GM20000 (cell line): ENCODE results near the gene BBOF1.
"Not testable (repeated sequence)": the region's sequence is repeated elsewhere in the genome, so short reads cannot be mapped to it uniquely, and the experiment has no call there.

ENCODE experiments used
- DNase-seq: peaks from one replicate; pipeline ENCODE4 v3.0.0; 2012; ENCODE audit warnings: low spot score
- CTCF ChIP-seq: IDR thresholded peaks from 2 replicates; pipeline ENCODE4 v1.5.1; 2012; ENCODE audit warnings: mild to moderate bottlenecking, control low read depth; ENCODE audit errors: extremely low read depth, missing control alignments

Gene BBOF1

DNA sequence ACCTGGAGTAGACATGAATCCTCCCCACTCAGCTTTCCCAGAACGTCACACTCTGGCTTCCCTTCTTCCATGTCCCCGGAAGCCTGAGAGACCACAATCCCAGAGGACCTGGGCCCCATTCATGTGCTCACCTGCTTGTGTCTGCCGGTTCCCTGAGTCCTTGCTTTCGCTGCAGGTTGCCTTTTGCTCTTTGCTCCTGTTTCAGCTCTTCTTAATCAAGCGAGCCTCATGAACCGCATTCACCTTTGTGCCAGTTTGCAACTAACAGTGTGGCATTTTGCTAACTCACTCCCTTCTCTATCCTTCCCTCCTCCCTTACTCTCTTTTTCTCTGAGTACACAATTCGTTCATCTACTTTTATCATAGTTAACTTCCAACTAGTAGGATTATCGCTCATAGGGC lies 23.2 kb upstream of the BBOF1 start:
- DNase-seq = no peak
- no peak for TF ChIP-seq CTCF

- no peak for TF ChIP-seq CTCF
These were observed 22.4 kb upstream of the BBOF1 start for GRCh38 chr14:73996731-73997107.

GRCh38 chr14:73997108-73997943 lies 21.8 kb upstream of the BBOF1 start:
- TF ChIP-seq CTCF = no peak

More at GRCh38 chr14:73996731-73997107, 22.4 kb upstream of the BBOF1 start:
- no peak for DNase-seq

DNA sequence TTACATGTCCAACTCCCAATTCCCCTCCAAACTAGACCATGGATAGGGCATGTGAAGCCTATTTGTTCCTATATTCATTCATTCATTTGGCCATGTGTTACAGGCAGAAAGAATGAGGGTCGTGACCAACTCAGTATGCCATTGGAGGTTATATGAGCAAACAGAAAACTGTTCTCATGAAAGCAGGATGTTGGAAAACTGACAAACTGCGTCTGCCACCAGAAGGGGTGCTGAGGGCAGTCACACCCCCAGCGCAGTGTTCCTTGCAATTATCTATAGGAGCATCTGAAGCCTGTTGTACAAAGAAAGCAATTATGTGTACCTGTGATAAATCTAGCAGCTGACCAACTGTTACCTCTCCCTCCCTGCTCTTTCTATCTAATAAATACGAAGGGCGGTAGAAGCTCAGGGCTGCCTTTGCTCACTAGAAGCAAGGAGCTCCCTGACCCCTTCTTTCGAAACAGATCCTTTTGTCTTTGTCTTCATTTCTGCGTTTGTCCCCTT lies 21.2 kb upstream of the BBOF1 start:
- TF ChIP-seq CTCF = no peak
- DNase-seq = no peak

More at GRCh38 chr14:73997108-73997943, 21.8 kb upstream of the BBOF1 start:
- DNase-seq = no peak

GRCh38 chr14:73998726-73999125 lies 20.4 kb upstream of the BBOF1 start:
- DNase-seq = no peak
- TF ChIP-seq CTCF = no peak

DNA sequence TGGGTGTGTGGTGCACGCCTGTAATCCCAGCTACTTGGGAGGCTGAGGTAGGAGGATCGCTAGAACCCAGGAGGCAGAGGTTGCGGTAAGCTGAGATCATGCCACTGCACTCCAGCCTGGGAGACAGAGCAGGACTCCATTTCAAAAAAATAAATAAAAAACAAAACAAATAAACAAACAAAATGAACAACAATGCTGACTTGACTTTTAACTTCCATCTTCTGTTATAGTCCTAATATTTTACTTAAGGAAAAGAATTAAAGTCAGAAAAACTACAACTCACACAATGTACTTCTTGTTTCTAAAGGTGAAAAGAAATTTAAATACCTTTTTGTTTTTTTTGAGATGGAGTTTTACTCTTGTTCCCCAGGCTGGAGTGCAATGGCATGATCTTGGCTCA lies 13.5 kb upstream of the BBOF1 start:
- DNase-seq = not testable (repeated sequence)

DNA sequence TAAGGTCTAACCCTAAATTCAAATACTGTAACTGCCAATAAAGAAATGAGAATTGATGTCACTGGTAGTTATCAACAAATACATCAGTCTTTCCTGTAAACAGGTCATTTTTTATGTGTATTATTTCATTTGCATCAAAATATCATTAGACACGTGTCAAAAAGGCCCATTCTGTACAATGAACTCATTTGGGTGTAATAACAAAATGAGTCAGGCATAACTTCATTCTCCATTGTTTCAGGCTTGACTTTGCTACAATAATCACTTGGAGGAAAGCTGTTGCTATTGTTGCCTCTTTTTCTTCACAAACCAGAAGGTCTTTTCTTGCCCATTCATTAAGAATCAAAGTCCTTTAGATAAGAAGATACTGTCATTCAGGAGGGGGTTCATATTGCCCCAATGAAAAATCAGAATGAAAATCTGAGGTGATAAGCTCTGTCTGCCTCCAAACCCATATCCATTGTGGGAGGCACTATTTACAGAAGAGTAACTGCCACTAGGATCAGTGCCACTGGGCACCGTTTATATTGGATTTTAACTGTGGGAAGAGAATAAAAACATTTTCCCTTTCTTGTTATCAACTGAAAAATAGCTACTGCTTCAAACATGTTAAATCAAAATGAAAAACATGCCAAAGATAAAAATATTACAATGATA lies 10.2 kb upstream of the BBOF1 start:
- DNase-seq = no peak
- TF ChIP-seq CTCF = no peak
